Right ventricle myocardium inferior (tissue), 1 donor: ENCODE results near the gene KIF3B. TPM values are rescaled to one million over a fixed set of nuclear protein-coding genes. Genes with fewer than 3 reads are reported as not detected.
"Not testable (repeated sequence)": the region's sequence is repeated elsewhere in the genome, so short reads cannot be mapped to it uniquely, and the experiment has no call there.

Experiments
- ATAC-seq: fragments of 200-7000 bp; cut with Tn5 transposase; one replicate; pipeline ENCODE4 v1.9.1; 2020; ENCODE audit warnings: mild to moderate bottlenecking, moderate library complexity
- DNase-seq: peaks from one replicate; pipeline ENCODE4 v3.0.0; 2021; ENCODE audit errors: missing footprints
- intact Hi-C: fragments of 100-400 bp; cut with DNase I; formaldehyde crosslinking; loops from one replicate; pipeline ENCODE4 v1.11.0; 2022
- total RNA-seq: library from RNA; stranded (reverse); fragmentation: NEBNext Ultra II Directional; extraction: Animal tissue kit (Norgen Biotek cat#: 25700); gene quantifications from one replicate; pipeline ENCODE4 v1.2.1, GENCODE V29; 2021
- donor health status: DM: no; HTN: yes; CAD: no; lungs with severe emphysema.

Gene KIF3B
- total RNA-seq, 1 donor from 2014 or later = 9.6 TPM

DNA sequence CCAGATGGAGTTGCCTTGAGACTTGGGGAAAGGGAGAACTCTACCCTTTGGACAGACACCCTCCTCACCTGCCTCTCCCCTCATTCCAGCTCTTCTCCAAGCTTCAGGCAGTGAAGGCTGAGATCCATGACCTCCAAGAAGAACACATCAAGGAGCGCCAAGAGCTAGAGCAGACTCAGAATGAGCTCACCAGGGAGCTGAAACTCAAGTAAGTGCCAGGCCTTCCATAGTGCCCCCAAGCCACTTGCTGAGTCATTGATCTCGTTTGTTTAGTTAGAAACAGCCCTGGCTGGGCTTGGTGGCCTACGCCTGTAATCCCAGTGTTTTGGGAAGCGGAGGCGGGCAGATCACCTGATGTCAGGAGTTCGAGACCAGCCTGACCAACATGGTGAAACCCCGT is 39.2 kb downstream of the KIF3B start:
- no peak for DNase-seq
- intact Hi-C loops = no loop called here
- ATAC-seq = no peak

DNA sequence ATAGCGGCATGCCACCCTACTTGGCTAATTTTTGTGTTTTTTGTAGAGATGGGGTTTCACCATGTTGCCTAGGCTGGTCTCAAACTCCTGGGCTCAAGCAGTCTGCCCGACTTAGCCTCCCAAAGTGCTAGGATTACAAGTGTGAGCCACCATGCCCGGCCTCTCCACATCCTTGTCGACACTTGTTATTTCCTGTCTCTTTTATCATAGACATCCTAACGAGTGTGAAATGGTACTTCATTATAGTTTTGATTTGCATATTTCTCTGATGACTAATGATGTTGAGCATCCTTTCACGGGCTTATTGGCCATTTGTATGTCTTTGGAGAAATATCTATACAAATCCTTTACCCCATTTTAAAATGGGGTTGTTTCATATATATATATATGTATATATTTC is 41.6 kb downstream of the KIF3B start:
- no peak for ATAC-seq
- intact Hi-C loops = no loop called here
- no peak for DNase-seq

DNA sequence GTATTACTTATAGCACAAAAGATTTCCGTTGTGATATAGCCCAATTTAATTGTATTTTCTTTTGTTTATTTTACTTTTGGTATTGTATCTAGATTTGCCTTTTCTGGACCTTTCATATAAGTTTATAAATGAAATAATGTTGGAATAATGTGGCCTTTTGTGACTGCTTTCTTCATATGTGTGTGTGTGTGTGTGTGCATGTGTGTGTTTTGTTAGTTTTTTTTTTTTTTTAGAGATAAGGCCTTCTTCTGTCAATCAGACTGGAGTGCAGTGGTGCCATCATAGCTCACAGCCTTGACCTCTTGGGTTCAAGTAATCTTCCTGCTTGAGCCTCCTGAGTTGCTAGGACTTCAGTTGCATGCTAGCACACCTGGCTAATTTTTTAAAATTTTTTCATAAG is 42.9 kb downstream of the KIF3B start:
- no peak for ATAC-seq
- intact Hi-C loops = no loop called here
- DNase-seq = no peak

GRCh38 chr20:32321390-32321789 is 43.9 kb downstream of the KIF3B start:
- intact Hi-C loops = no loop called here
- no peak for DNase-seq
- no peak for ATAC-seq

GRCh38 chr20:32322260-32322659 is 44.8 kb downstream of the KIF3B start:
- intact Hi-C loops, DNase-seq, ATAC-seq: not testable (repeated sequence)

GRCh38 chr20:32323761-32324160 is 46.3 kb downstream of the KIF3B start:
- ATAC-seq, intact Hi-C loops, DNase-seq: not testable (repeated sequence)

- ATAC-seq (no peak), DNase-seq (no peak)
- intact Hi-C loops = no loop called here
These were observed 48.5 kb downstream of the KIF3B start for GRCh38 chr20:32325706-32326503.

GRCh38 chr20:32326504-32326845 is 49.0 kb downstream of the KIF3B start:
- intact Hi-C loops = no loop called here
- no peak for ATAC-seq
- DNase-seq = no peak

GRCh38 chr20:32327087-32327681 is 49.7 kb downstream of the KIF3B start:
- no peak for DNase-seq
- no peak for ATAC-seq
- intact Hi-C loops = no loop called here

DNA sequence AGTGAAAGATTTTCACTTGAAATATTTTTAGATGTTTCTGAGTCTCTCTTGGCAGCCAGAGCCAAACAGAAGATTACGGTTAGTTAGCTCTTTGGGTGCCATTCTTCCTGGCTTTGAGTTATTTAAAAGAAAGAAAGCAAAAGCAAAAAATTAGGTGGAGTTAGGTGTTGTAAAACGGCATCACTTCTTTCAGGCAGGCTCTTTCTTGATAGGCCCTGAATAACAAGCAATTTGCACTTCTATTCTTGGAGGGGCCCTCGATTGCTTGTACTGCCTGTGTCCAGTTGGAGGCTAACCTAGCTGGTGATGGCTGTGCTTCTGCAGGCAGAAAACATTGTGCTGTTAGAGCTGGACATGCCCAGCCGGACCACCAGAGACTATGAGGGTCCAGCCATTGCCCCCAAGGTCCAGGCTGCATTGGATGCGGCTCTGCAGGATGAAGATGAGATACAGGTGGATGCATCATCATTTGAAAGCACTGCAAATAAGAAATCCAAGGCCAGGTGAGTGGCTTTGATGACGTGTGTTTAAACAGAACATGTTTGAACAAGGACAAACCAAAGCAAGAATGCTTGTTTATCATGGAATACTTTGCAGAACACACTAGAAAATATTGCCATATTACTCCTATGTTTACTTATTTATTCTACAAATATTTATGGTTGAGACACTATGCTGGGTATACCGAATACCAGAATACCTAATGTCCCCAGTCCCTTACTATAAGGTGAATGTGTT is 52.5 kb downstream of the KIF3B start:
- ATAC-seq (no peak), DNase-seq (no peak)
- intact Hi-C loops = loop anchor here (5.0 kb wide), 2 partner anchors 43 to 123 kb away; partner anchors contain the start of genes PLAGL2 and POFUT1

DNA sequence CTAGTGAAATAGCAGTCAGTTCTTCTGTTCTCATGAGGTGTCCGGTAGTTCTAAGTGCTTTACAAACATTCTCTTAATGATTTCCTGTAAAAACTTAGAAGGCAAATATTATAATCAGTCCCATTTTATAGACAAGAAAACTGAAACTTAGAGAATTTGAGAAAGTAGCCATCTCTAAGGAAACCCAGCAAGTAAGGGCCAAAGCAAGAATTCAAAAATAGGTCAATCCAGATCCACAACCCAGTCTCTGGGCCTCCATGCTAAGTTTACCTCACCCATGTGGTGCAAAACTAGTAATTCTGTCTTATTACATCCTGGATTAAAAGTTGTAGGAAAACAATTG is 53.1 kb downstream of the KIF3B start:
- intact Hi-C loops = loop anchor here (5.0 kb wide), 2 partner anchors 43 to 123 kb away; partner anchors contain the start of genes PLAGL2 and POFUT1
- no peak for ATAC-seq
- no peak for DNase-seq

DNA sequence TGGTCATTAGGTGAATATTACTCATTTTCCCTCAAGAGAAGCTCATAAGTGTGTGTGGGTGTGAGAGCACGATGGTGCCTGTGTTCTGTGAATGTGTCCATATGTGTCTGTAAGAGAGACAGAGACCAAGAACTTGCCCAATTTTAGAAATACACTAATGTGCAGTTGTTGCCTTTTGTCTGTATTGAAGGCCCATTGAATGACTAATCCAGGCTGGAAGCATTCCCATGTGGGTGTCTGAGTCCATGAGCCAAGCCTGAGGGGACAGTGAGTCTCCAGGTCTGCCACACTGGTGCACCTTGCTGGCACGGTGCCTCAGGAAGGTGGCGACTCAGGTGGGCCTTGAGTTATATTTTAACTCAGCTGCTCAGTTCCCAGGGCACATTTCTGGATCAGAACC is 55.2 kb downstream of the KIF3B start:
- intact Hi-C loops = loop anchor here (5.0 kb wide), 2 partner anchors 45 to 125 kb away; partner anchors contain the start of genes PLAGL2 and POFUT1
- DNase-seq (no peak), ATAC-seq (no peak)

GRCh38 chr20:32333181-32333987 is 55.9 kb downstream of the KIF3B start:
- ATAC-seq (no peak), DNase-seq (no peak)
- intact Hi-C loops = loop anchor here (5.0 kb wide), 2 partner anchors 46 to 126 kb away; partner anchors contain the start of genes PLAGL2 and POFUT1

DNA sequence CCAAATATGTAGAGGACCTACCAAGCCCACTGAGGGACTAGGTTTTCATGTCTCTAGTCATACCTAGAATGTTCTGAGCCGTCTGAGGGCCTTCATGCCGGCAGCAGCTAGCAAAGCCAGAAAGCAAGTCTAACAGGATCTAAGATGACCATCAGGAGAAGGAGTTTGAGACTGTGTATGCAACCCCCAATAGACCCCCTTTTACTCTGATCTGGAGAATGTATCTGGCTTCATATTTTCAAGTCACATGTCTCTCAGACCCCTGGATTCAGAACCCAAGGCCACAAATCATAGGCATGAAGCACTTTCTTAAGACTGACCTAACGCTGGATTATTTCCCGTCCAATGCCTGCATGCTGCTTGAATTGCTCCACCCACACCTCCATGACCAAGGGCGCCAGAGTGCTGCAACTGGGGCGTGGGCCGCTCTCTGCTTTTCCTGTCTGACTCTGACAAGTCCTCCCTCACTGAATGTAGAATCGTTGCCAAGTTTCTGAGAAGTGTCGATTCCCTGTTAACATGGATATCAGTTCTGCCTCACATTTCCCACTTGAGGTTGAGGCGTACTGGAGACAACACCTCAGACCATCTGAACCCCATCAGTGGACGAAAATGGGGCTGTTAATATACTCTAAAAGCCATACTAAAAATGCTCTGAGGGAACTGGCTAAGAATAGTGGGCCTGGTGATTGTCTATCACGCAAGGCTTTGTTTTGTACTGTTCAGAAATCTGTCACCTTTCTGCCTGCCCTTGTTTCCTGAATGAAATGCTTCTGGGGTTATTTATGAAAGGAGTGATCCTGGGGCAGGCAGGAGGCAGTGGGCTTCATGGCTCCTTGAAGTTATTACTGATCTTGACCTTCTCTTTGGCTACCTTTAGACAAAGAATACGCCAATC is 56.8 kb downstream of the KIF3B start:
- intact Hi-C loops = loop anchor here (2.0 to 5.0 kb wide), 3 partner anchors 23 to 127 kb away; partner anchors contain the start of genes PLAGL2 and POFUT1
- peak; percentile 66 for ATAC-seq

DNA sequence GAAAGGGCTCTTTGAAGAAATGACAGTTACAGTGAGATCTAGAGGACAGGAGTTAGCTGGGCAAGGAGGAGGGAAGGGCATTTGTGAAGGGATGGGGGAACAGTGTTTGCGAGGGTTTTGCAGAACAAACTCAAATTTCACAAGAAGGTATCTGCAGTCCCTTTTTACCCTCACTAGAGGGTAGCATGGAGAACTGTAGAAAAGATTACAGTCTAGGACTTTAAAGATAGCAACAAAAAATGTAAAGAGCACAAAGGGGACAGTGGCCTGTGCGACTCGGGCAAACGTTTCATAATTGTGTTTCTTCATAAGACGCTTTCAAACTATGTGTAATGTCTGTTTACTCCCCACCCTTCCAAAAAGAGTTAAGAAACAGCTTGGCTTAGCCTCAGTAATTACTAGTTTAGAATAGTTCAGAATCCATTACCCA is 59.5 kb downstream of the KIF3B start:
- intact Hi-C loops = loop anchor here (5.0 kb wide), 1 partner anchor 145 kb away; no protein-coding TSS in a partner anchor
- ATAC-seq (no peak), DNase-seq (no peak)

More for the DNA sequence above, 56.8 kb downstream of the KIF3B start:
- peak; percentile 85 for DNase-seq

GRCh38 chr20:32337937-32338661 is 60.6 kb downstream of the KIF3B start:
- ATAC-seq = no peak
- intact Hi-C loops = loop anchor here (5.0 kb wide), 1 partner anchor 144 kb away; no protein-coding TSS in a partner anchor

GRCh38 chr20:32338665-32339064 is 61.2 kb downstream of the KIF3B start:
- intact Hi-C loops = loop anchor here (5.0 kb wide), 1 partner anchor 144 kb away; no protein-coding TSS in a partner anchor
- no peak for ATAC-seq
- no peak for DNase-seq

More at GRCh38 chr20:32337937-32338661, 60.6 kb downstream of the KIF3B start:
- no peak for DNase-seq
